HG03469 (cell line): ENCODE data around the gene NUDT9.
"Not testable (repeated sequence)": the region's sequence is repeated elsewhere in the genome, so short reads cannot be mapped to it uniquely, and the experiment has no call there.

ENCODE experiments used
- ATAC-seq: cut with Tn5 transposase; IDR thresholded peaks from one replicate; pipeline ENCODE4 v1.9.1; 2021; ENCODE audit warnings: mild to moderate bottlenecking, moderate library complexity, moderate number of reproducible peaks; ENCODE audit not compliant: unreplicated experiment

The NUDT9 gene, protein sequence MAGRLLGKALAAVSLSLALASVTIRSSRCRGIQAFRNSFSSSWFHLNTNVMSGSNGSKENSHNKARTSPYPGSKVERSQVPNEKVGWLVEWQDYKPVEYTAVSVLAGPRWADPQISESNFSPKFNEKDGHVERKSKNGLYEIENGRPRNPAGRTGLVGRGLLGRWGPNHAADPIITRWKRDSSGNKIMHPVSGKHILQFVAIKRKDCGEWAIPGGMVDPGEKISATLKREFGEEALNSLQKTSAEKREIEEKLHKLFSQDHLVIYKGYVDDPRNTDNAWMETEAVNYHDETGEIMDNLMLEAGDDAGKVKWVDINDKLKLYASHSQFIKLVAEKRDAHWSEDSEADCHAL

DNA sequence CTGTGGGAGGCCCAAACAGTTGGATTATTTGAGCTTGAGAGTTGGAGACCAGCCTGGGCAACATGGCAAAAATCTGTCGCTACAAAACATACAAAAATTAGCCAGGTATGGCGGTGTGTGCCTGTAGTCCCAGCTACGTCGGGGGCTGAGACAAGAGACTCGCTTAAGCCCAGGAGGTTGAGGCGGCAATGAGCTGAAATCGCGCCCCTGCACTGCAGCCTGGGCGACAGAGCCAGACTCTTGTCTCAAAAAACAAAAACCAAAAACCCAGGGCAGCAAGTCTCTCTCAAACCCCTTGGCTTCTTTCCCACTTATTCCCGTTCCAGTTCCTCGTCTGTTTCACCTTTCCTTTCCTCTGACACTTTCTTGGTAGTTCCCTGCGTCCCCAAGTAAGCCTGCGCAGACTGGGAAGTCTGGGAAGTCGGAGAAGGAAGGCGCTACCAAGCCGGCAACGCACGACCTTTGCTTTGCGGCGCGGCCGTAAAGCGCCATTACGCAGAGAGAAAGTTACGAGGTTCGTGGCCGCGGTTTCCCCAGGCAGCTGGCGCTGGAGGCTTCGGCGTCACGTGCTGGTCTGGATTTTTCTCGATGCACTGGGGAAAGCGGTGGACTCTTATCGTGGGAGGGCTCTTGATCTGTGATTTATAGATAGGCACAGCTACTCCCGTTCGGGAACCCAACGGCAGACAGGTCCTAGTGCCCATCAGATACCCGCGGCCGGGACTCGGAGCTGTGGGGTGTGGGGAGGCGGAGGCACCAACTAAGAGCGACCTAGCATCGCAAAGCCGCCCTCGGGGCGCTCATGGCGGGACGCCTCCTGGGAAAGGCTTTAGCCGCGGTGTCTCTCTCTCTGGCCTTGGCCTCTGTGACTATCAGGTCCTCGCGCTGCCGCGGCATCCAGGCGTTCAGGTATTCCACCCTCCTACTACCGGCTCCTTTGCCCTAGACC lies at the start of gene NUDT9:
TSS of gene NUDT9 (plus strand) at position 470 of the 949 bp plus-strand sequence. CDS start at position 803, 333 bp downstream.
- peak; percentile 66 for ATAC-seq

DNA sequence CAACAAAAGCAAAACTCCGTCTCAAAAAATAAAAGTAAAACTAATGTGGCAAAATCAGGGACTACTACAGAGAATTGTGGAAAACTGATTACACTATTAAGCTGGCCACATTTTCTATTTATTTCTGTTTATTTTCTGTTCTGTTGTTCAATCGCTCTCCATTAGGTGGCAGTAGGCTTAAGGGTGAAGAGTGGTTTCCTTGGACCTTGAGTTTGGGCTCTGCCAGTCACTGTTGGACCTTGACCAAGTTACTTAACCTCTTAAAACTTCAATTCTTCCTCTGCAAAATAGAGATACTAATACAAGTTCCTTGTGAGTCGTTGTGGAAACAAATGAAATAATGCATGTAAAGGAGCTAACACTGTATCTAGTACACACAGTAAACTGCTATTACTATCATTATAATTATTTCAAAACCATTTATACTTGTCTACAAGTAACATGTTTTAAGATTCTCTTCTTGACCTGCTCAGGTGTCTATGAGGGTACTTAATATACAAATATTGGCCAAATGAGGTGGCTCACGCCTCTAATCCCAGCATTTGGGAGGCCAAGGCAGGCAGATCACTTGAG lies 46.6 kb upstream of the NUDT9 start:
- ATAC-seq = no peak

DNA sequence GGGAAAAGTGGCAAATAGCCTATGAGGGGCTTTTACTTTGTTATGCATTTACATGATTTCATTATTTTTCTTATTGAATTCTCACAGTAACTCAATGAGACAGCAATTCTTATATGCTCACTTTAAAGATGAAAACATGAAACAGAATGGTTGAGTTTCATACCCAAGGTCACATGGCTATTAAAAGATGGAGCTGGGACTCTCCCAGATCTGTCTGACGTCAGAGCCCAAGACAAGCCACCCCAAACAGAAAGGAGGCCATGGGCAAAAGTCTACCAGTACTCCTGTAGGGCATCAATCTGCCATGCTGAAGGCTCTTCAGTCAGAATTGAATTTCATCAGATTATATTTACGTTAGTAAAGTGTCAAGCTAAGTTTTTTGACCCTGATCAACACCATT lies 44.6 kb upstream of the NUDT9 start:
- no peak for ATAC-seq

DNA sequence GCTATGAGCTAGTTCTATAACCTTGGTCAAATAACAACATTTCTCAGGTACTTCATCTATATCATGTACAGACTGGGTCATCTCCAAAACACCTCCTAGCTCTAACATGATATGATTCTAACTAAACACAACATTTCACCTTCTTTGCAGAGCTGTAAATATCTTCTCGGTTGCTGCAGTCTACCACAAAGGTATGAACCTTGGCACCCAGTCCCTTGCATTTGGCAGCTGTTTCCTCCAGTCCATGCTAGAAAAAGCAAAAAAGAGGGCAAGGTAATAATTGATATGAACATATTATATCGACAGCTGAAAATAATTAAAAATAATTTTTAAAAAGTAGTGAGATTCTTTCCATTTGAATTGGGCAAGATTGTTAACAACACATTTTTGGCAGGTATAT lies 40.3 kb upstream of the NUDT9 start:
- no peak for ATAC-seq

DNA sequence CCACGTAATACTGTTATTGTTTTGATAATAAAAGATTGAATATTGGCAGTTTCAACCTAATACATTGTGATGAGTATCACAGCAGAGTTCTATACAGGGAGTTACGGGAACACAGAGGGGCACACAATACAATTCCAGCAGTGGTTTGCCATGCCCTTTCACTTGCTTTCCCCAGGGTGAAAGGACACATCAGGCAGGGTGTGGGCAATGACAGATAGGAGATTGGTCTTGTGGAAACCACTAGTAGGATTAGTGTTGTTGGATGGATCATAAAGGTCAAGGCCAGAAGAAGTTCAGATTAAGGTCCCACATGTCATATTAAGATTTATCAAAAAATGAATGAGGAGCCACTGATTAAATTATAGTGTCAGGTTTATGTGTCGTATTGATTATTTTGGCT lies 39.4 kb upstream of the NUDT9 start:
- no peak for ATAC-seq

DNA sequence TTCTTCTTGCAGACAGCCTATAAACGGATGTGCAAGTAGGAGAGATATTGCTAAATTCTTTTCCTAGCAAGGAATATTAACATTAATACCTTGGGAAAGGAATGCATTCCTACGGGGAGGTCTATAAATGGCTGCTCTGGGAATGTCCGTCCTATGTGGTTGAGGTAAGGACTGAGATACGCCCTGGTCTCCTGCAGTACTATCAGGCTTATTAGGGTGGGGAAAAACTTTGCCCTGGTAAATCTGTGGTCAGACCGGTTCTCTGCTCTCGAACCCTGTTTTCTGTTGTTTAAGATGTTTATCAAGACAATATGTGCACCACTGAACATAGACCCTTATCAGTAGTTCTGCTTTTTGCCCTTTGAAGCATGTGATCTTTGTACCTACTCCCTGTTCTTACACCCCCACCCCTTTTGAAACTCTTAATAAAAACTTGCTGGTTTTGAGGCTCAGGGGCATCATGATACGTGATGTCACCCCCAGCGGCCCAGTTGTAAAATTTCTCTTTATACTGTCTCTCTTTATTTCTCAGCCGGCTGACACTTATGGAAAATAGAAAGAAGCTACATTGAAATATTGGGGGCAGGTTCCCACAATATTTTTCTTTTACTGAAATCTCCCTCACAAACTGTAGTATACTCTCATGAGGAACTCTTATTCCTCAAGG lies 37.8 kb upstream of the NUDT9 start:
- ATAC-seq = not testable (repeated sequence)

DNA sequence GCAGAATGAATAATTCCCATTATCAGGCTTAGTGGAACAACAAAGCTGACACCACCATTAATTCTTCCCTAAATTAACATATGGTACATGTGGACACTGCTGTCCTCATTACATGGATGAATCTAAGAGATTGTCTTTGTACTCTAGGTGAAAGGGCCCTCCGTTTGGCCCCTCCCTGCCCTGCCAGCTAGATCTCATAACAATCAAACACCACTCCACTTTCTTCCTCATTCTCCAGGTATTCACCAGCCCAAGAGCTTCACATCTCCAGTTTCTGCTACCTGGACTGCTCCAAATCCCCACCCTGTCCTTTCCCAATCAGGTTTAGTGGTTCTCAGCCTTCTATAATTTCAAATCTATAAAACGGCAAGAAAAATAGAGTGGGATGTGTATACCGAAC lies 35.1 kb upstream of the NUDT9 start:
- ATAC-seq = no peak

DNA sequence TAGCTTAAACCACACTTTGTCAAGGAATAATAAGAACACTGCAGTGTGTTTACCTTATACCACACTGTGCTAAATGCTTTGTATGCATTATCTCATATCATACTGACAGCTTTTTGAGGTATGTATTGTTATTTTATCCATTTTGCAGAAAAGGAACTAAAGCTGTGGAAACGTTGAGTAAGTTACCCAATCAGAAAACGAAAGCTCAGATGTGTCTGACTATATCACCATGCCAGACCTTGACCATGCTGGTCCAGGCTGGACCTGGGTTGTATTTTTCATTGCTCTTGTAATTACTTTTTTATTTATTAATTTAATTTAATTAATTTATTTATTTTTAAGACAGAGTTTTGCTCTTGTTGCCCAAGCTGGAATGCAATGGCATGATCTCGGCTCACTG lies 33.5 kb upstream of the NUDT9 start:
- ATAC-seq = no peak

DNA sequence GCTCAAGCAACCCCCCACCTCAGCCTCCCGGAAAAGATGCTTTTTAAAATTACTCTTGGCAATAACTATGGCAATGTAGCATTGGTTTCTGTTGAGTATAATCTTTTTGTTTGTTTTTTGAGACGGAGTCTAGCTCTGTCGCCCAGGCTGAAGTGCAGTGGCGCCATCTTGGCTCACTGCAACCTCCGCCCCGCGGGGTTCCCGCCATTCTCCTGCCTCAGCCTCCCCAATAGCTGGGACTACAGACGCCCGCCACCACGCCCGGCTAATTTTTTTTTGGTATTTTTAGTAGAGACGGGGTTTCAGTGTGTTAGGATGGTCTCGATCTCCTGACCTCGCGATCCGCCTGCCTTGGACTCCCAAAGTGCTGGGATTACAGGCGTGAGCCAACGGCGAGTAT lies 32.3 kb upstream of the NUDT9 start:
- not testable (repeated sequence) for ATAC-seq

DNA sequence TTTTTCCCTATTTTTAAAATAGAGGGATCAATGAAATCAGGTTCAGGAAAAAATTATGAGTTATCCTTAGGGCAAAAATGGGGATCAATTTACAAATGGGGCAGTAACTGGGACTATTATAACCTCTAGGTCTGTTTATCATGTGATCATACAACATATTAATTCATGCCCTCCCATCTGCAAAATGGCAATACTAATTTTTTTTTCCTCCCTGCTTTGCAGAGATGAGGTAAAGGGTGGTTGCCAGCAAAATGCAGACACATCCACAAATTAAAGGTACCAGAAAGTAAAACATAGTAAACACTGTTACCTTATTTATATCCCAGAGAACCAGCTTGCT lies 31.9 kb upstream of the NUDT9 start:
- no peak for ATAC-seq

DNA sequence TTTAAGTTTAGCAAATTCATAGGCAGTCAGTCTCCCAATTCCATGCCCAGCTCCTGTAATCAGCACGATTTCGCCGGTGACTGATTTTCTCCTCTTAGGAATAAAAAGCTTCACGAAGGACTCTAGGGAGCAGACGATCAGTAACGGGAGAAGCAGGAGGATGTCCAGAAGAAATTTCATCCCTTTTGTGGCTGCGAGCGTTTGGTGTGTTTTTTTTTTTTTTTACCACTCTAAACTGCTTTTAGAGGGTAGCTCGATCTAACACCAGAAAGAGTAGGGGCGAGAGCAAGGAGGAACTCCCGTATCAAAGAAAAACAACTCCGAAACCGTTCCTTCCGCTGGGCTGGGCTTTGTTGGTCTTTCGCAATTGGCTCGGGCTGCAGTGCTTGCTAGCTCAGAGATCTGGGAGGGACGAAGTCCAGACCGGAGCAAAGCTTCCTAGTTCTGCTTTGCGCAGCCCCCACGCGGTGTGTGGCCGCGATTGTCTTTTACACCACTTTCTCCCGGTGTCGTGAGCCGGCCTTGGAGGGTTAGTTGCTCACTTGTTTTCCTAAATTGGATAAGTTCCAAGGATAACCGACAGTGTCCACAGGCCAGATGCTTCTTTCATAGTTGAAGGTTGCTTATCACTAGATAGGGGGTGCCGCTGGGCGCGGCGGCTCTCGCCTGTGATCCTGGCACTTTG lies 31.3 kb upstream of the NUDT9 start, which contains the start of gene HSD17B11:
TSS of gene HSD17B11 (minus strand) at position 298 of the 685 bp plus-strand sequence. CDS start at position 180, 118 bp downstream.
- peak; percentile 100 for ATAC-seq

DNA sequence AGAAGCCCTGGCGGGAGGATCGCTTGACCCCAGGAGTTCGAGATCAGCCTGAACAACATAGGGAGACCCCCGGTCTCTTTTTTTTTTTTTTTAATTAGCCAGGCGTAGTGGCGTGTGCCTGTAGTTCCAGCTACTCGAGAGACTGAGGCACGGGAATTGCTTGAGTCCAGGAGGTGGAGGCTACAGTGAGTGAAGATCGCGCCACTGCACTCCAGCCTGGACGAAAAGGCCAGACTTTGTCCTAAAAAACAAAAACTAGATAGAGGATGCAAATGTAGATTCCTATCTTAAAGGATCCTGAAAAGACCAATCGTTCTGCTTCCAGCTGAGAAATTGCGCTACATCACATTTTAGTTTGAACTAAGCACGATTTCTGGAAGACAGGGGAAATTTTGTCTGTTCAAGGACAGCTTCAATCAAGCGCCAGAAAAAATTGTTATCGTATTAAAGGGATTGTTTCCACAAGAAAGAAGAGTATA lies 30.8 kb upstream of the NUDT9 start:
- ATAC-seq = no peak

DNA sequence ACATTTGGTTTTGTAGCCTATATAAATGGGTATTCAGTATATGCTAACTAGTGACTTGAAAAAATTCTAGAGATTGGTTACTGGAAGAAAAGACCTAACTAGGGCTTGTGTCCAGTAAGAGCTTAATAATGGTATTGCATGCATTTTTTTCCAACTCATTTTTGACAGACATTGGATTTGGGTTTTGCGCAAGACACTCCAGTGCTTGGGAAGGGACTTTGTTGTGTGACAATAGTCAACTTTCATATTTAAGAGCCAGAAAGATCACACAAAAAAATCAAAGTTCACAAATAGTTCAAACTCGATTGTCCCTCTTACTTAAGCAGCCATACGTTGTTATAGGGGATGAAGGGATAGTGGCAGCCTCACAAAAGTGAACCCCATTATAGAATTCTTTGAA lies 30.2 kb upstream of the NUDT9 start:
- no peak for ATAC-seq

DNA sequence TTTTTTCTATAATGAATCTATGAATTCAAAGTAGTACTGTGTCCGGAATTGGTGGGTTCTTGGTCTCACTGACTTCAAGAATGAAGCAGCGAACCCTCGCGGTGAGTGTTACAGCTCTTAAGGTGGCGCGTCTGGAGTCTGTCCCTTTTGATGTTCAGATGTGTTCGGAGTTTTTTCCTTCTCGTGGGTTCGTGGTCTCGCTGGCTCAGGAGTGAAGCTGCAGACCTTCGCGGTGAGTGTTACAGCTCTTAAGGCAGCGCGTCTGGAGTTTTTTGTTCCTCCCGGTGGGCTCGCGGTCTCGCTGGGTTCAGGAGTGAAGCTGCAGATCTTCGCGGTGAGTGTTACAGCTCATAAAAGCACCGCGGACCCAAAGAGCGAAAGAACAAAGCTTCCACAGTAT lies 27.3 kb upstream of the NUDT9 start:
- ATAC-seq = not testable (repeated sequence)

DNA sequence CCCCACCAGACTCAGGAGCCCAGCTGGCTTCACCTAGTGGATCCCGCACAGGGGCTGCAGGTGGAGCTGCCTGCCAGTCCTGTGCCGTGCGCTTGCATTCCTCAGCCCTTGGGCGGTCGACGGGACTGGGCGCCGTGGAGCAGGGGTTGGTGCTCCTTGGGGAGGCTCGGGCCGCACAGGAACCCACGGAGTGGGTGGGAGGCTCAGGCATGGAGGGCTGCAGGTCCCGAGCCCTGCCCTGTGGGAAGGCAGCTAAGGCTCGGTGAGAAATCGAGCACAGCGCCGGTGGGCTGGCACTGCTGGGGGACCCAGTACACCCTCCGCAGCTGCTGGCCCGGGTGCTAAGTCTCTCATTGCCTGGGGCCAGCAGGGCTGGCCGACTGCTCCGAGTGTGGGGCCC lies 26.5 kb upstream of the NUDT9 start:
- not testable (repeated sequence) for ATAC-seq

DNA sequence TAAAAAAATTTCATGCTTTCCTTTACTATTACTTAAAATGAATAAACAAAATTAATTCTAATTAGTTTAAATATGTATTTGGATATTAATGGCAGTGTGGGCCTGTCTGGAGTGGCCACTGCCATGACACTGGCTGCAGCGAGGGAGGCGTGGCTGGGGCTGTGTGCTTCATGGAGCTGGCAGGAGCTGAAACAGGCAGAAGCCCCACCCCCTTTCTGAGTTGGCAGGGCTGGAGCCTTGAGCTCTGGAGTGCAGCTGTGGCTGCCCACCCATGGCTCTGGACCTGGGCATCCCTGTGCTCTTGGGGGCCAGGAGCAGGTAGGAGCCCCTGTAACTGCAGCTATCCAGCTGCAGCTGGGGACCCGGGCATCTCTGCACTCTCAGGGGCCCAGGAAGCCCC lies 23.2 kb upstream of the NUDT9 start:
- no peak for ATAC-seq

DNA sequence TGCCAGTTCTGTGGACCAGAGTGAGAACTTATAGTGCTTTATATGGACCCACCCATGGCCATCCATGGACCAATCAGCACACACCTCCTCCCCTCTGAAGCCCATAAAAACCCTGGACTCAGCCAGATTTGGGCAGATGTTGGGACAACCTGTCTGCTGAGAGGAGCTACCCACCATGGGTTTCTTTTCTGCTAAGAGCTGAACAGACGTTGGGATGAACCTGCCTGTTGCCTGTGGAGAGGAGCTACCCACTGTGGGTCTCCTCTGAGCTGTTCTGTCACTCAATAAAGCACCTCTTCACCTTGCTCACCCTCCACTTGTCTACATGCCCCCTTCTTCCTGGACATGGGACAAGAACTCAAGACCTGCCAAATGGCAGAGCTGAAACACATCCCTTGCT lies 22.4 kb upstream of the NUDT9 start:
- ATAC-seq = no peak

DNA sequence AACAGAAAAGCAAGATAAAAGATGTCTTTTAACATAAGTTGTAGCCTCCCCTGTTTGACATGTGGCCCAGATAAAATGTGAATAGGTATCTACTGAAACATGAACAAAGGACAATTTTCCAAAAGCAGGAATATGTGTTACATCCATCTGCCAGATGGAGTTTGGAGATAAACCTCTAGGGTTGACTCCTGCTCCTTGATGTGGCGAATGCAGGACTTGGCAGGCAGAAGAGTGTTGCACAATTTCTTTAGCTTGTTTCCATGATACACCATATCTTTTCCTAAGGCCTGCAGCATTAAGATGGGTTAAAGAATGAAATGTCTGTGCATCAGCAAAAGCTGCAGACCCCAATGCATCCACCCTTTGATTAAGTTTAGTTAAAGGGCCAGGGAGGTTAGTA lies 18.6 kb upstream of the NUDT9 start:
- not testable (repeated sequence) for ATAC-seq

DNA sequence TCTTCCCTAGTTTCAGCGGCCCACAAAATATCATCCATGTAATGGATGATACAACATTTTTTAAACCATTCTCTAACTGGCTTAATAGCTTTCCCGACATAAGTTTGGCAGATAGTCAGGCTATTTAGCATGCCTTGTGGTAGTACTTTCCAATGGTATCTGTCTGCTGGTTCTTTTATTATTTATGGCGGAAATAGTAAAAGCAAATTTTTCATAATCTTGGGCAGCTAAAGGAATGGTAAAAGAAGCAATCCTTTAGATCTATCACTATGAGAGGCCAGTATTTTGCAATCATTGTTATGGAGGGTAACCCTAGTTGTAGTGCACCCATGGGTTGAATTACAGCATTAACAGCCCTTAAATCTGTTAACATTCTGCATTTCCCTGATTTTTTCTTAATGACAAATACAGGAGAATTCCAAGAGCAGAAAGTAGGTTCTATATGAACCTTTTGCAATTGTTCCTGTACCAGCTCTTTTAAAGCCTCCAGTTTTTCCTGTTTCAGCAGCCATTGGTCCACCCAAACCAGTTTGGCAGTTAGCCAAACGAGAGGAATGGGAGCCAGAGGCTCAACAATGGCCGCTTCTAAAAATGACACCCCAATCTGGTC lies 17.1 kb upstream of the NUDT9 start:
- ATAC-seq = no peak

DNA sequence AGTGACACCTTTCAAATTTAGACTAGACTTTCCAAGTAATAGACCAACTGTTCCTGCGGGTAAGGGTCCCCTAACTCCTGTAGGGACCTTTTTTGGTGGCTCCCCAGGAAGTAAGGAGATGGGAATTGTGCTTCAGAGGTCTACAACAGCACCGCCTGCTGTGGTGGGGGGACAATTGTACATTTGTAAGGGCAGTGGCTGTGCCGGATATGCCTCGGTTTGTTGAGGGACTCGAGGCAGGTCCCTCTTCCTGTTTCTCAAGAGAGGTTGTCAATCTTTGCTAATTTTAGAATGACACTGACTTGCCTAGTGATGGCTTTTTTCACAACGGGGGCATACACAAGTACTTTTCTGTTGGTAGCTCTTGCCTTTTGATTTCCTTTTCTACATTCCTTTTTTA lies 15.9 kb upstream of the NUDT9 start:
- ATAC-seq = no peak
